NCI-H226 (cell line): ENCODE data around the gene WDR27.
A peak's percentile ranks its signal among the peaks of the same experiment; 100 is the strongest.
"Not testable (repeated sequence)": the region's sequence is repeated elsewhere in the genome, so short reads cannot be mapped to it uniquely, and the experiment has no call there.

Experiments used
- DNase-seq: peaks from one replicate; pipeline ENCODE4 v3.0.0-alpha.2; 2015

The WDR27 gene

GRCh38 chr6:169469028-169469427 lies 232.8 kb downstream of the WDR27 start:
- no peak for DNase-seq

GRCh38 chr6:169467755-169468154 lies 234.1 kb downstream of the WDR27 start:
- not testable (repeated sequence) for DNase-seq

- not testable (repeated sequence) for DNase-seq
Measured at GRCh38 chr6:169466256-169466655, 235.6 kb downstream of the WDR27 start.

- DNase-seq: no peak
Measured at GRCh38 chr6:169457762-169458161, 244.1 kb downstream of the WDR27 start.

GRCh38 chr6:169456840-169457239 lies 245.0 kb downstream of the WDR27 start:
- DNase-seq: no peak

- no peak for DNase-seq
Measured at GRCh38 chr6:169455470-169455869, 246.4 kb downstream of the WDR27 start.

- no peak for DNase-seq
Measured at GRCh38 chr6:169454872-169455204, 247.0 kb downstream of the WDR27 start.

- peak; percentile 79 for DNase-seq
Measured at GRCh38 chr6:169454204-169454871, 247.5 kb downstream of the WDR27 start.

GRCh38 chr6:169452869-169453620 lies 248.8 kb downstream of the WDR27 start:
- DNase-seq: no peak

- peak; percentile 91 for DNase-seq
Measured at GRCh38 chr6:169452117-169452868, 249.5 kb downstream of the WDR27 start.

GRCh38 chr6:169451065-169451838 lies 250.6 kb downstream of the WDR27 start:
- DNase-seq: no peak

- peak; percentile 11 for DNase-seq
Measured at GRCh38 chr6:169450097-169450496, 251.7 kb downstream of the WDR27 start.

GRCh38 chr6:169449221-169449620 lies 252.6 kb downstream of the WDR27 start:
- peak; percentile 15 for DNase-seq

GRCh38 chr6:169445661-169446581 lies 255.9 kb downstream of the WDR27 start:
- DNase-seq: no peak

- no peak for DNase-seq
Measured at GRCh38 chr6:169445227-169445626, 256.6 kb downstream of the WDR27 start.

GRCh38 chr6:169441292-169441691 lies 260.5 kb downstream of the WDR27 start:
- no peak for DNase-seq

- DNase-seq: no peak
Measured at GRCh38 chr6:169439710-169440109, 262.1 kb downstream of the WDR27 start.

- not testable (repeated sequence) for DNase-seq
Measured at GRCh38 chr6:169434554-169434953, 267.3 kb downstream of the WDR27 start.

GRCh38 chr6:169429001-169429400 lies 272.8 kb downstream of the WDR27 start:
- DNase-seq: no peak

GRCh38 chr6:169428532-169428931 lies 273.3 kb downstream of the WDR27 start:
- no peak for DNase-seq

- DNase-seq: peak; percentile 50
Measured at GRCh38 chr6:169427856-169428255, 274.0 kb downstream of the WDR27 start.

- DNase-seq: no peak
Measured at GRCh38 chr6:169426611-169427010, 275.2 kb downstream of the WDR27 start.
